Mesenchymal stem cell (in vitro differentiated cells and primary cell): Measurements from ENCODE around the gene JMJD7.

Experiments
- DNase-seq: peaks from one replicate; pipeline ENCODE4 v3.0.0-alpha.2; 2013
- H2AFZ ChIP-seq: one replicate; pipeline ENCODE4 v1.6.1; 2013; ENCODE audit warnings: low read depth, mild to moderate bottlenecking, control low read depth, inconsistent platforms, low read length, moderate library complexity
- H2AK5ac ChIP-seq: 2 replicates; pipeline ENCODE4 v1.6.1; 2013; ENCODE audit warnings: low read length, moderate library complexity, mild to moderate bottlenecking, inconsistent platforms; ENCODE audit not compliant: severe bottlenecking
- H2BK120ac ChIP-seq: one replicate; pipeline ENCODE4 v1.6.1; 2013; ENCODE audit warnings: low read depth, mild to moderate bottlenecking, inconsistent platforms, low read length, moderate library complexity
- H2BK12ac ChIP-seq, 2 experiments: one replicate each; pipeline ENCODE4 v1.6.1; 2013; ENCODE audit warnings: inconsistent platforms in 2 of 2, low read length in 2 of 2, mild to moderate bottlenecking in 2 of 2, moderate library complexity in 2 of 2, control low read depth in 1 of 2
- H2BK15ac ChIP-seq: one replicate; pipeline ENCODE4 v1.6.1; 2013; ENCODE audit warnings: mild to moderate bottlenecking, low read depth, inconsistent platforms; ENCODE audit not compliant: poor library complexity, severe bottlenecking
- H2BK5ac ChIP-seq: 2 replicates; pipeline ENCODE4 v1.6.1; 2013; ENCODE audit warnings: low read depth, mild to moderate bottlenecking, low read length, control low read depth, inconsistent platforms; ENCODE audit not compliant: poor library complexity, severe bottlenecking
- H3K14ac ChIP-seq, 2 experiments: one replicate each; pipeline ENCODE4 v1.6.1; 2013; ENCODE audit warnings: inconsistent platforms in 2 of 2, low read length in 2 of 2, control low read depth in 1 of 2, mild to moderate bottlenecking in 1 of 2, moderate library complexity in 1 of 2
- H3K18ac ChIP-seq, 2 experiments: one replicate each; pipeline ENCODE4 v1.6.1; 2013; ENCODE audit warnings: inconsistent platforms in 2 of 2, low read length in 2 of 2, control low read depth in 1 of 2, low read depth in 1 of 2, mild to moderate bottlenecking in 1 of 2
- H3K23ac ChIP-seq, 2 experiments: one replicate each; pipeline ENCODE4 v1.6.1; 2013; ENCODE audit warnings: inconsistent platforms in 2 of 2, low read length in 2 of 2, mild to moderate bottlenecking in 2 of 2, moderate library complexity in 2 of 2, control low read depth in 1 of 2
- H3K27ac ChIP-seq: 2 replicates; pipeline ENCODE4 v1.5.1; 2013; ENCODE audit warnings: mild to moderate bottlenecking, moderate library complexity, low read length, control low read depth, inconsistent platforms; ENCODE audit not compliant: poor library complexity, severe bottlenecking
- H3K27me3 ChIP-seq, 2 experiments: 2 replicates each; pipeline versions ENCODE4 v1.6.1 to v1.7.0; 2013; ENCODE audit warnings: low read length in 2 of 2, mild to moderate bottlenecking in 2 of 2, moderate library complexity in 2 of 2, control low read depth in 1 of 2, inconsistent platforms in 1 of 2; ENCODE audit not compliant: control insufficient read depth in 1 of 2, insufficient read depth in 1 of 2
- H3K36me3 ChIP-seq, 2 experiments: 2 replicates each; pipeline versions ENCODE4 v1.6.1 to v1.7.0; 2013; ENCODE audit warnings: low read length in 2 of 2, control low read depth in 1 of 2, inconsistent platforms in 1 of 2, low read depth in 1 of 2, mild to moderate bottlenecking in 1 of 2; ENCODE audit not compliant: insufficient read depth in 2 of 2, control insufficient read depth in 1 of 2
- H3K4ac ChIP-seq, 2 experiments: one replicate each; pipeline ENCODE4 v1.6.1; 2013; ENCODE audit warnings: inconsistent platforms in 2 of 2, low read length in 2 of 2, mild to moderate bottlenecking in 2 of 2, moderate library complexity in 2 of 2, control low read depth in 1 of 2, low read depth in 1 of 2
- H3K4me1 ChIP-seq: 2 replicates; pipeline ENCODE4 v1.6.1; 2013; ENCODE audit warnings: low read depth, low read length, control low read depth; ENCODE audit not compliant: control insufficient read depth, insufficient read depth
- H3K4me2 ChIP-seq: 2 replicates; pipeline ENCODE4 v1.6.1; 2013; ENCODE audit warnings: low read length, mild to moderate bottlenecking, inconsistent platforms; ENCODE audit not compliant: poor library complexity, severe bottlenecking
- H3K4me3 ChIP-seq, 2 experiments: 2 replicates each; pipeline versions ENCODE4 v1.5.1 to v1.7.0; 2013; ENCODE audit warnings: low read length in 2 of 2, mild to moderate bottlenecking in 2 of 2, control low read depth in 1 of 2, low read depth in 1 of 2; ENCODE audit not compliant: insufficient read depth in 1 of 2
- H3K79me1 ChIP-seq: replicated peaks from 2 replicates; pipeline ENCODE4 v1.6.1; 2013; ENCODE audit warnings: mild to moderate bottlenecking, control low read depth, low read length, inconsistent platforms; ENCODE audit not compliant: poor library complexity, severe bottlenecking
- H3K9ac ChIP-seq: 2 replicates; pipeline ENCODE4 v1.7.0; 2013; ENCODE audit warnings: mild to moderate bottlenecking, low read length, moderate library complexity
- H3K9me3 ChIP-seq: 2 replicates; pipeline ENCODE4 v1.7.0; 2013; ENCODE audit warnings: mild to moderate bottlenecking, low read length; ENCODE audit not compliant: control insufficient read depth
- H4K8ac ChIP-seq: one replicate; pipeline ENCODE4 v1.6.1; 2013; ENCODE audit warnings: inconsistent platforms, mild to moderate bottlenecking, low read length, moderate library complexity
- H4K91ac ChIP-seq: one replicate; pipeline ENCODE4 v1.6.1; 2013; ENCODE audit warnings: mild to moderate bottlenecking, low read length, inconsistent platforms
- WGBS: methylation state at CpG from one replicate; pipeline ENCODE4 v1.1.7; 2013; ENCODE audit warnings: mixed read lengths; 5-methylcytosine and 5-hydroxymethylcytosine counted together

Gene JMJD7

DNA sequence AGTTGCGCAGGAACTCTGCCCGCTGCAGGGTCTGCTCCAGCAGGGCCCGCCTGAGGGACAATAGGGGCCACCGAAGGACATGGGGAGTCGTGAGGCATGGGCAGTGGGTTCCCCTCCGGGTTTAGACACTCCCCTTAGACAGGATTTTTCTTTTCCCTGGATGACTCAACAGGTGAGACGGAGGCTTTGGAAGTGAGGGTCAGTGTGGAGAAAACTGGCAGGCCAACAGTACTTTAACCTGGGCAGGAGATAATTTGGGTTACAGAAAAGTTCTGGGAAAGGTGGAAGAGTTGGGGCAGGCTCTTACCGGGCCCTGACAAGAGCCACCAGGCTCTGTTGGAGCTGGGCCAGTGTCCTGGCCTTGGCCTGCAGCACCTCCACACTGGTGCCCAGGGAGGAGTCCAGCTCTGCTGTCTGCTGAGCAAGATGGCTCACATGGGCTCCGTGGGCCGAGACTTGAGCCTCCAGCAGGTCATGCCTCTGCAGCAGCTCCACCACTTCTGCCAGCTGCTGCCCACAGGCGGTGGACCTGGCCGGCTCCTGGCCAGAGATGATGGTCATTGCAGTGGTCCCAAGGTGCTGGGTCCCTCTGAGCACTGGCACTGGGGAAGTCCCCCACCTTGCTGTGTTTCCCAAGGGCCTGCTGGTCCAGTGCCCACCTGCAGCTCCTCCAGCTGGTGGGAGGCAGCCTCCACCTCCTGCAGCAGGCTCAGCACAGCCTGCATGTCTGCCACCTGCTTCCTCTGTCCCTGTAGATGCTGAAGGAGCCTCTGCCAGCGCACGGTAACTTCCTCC, 55.0 kb downstream of the JMJD7 start:
- Histone ChIP-seq H4K8ac (no peak overlapping the region), H2BK12ac (no peak overlapping the region), H2BK15ac (no peak overlapping the region), H3K27ac (no peak overlapping the region), H4K91ac (no peak overlapping the region), H3K4me3 (no peak overlapping the region), H3K23ac (no peak overlapping the region), H3K36me3 (peaks cover 0 to 60% of the 10 kb centered on the region in 2 experiments), H2BK120ac (no peak overlapping the region), H3K9ac (no peak overlapping the region), H2BK5ac (no peak overlapping the region), H3K18ac (no peak overlapping the region), H3K4ac (no peak overlapping the region), H3K79me1 (no peaks in the 10 kb centered on the region), H3K9me3 (no peaks in the 10 kb centered on the region), H3K4me2 (peak overlapping the region; percentile 45), H3K4me1 (peaks cover 26% of the 10 kb centered on the region), H2AK5ac (no peak overlapping the region), H3K27me3 (peaks cover 6 to 44% of the 10 kb centered on the region in 2 experiments), H2AFZ (no peak overlapping the region), H3K14ac (no peak overlapping the region)
- WGBS: 68% methylated on average over 14 of the region's 14 CpGs
- DNase-seq: no peak

DNA sequence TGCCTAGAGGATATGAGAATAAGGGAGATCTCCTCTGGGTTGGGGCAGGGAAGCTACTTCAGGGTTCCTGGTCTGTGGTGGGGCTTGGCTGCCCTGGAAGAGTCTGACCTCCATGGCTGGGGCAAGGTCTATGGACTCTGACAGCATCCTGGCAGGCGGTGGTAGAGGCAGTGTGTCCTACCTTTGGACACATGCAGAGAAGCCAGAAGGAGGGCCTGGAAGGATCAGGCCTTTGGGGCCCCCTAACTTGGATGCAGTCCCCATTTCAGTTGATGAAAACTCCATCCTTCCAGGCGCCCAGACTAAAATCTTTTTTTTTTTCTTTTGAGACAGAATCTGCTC, 55.6 kb downstream of the JMJD7 start:
- no peak overlapping the region for H3K4me2 ChIP-seq
- 98% methylated on average over 2 of the region's 2 CpGs for WGBS
- no peak for DNase-seq

DNA sequence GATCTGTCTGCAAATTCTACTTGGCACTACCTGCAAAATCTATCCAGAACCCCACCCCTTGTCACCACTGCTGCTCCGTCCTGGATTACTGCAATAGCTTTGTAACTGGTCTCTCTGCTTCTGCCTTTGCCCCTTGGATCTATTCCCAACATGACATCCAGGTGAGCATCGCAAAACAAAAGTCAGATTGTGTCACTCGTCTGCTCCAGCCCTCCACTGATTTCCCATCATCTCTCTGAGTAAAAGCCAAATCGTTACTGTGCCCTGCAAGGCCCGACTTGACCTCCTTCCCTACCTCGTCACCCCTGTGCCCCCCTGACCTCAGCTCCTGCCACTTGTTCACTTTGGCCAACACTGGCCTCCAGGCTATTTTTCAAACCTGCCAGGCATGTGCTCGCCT, 56.6 kb downstream of the JMJD7 start:
- no peak overlapping the region for H3K4me3 ChIP-seq
- H4K91ac ChIP-seq: no peak overlapping the region
- H2BK15ac ChIP-seq: no peak overlapping the region
- H3K36me3 ChIP-seq: peaks cover 0 to 53% of the 10 kb centered on the region in 2 experiments
- peaks cover 6 to 42% of the 10 kb centered on the region in 2 experiments for H3K27me3 ChIP-seq
- H3K79me1 ChIP-seq: no peaks in the 10 kb centered on the region
- no peak overlapping the region for H3K18ac ChIP-seq
- no peak for DNase-seq
- H3K9ac ChIP-seq: no peak overlapping the region
- no peak overlapping the region for H3K14ac ChIP-seq
- no peak overlapping the region for H3K4ac ChIP-seq
- H2BK120ac ChIP-seq: no peak overlapping the region
- no peak overlapping the region for H2AFZ ChIP-seq
- no peak overlapping the region for H3K23ac ChIP-seq
- no peak overlapping the region for H2AK5ac ChIP-seq
- no peak overlapping the region for H2BK5ac ChIP-seq
- H3K4me2 ChIP-seq: no peak overlapping the region
- no peak overlapping the region for H3K27ac ChIP-seq
- 91% methylated on average over 7 of the region's 7 CpGs for WGBS
- H3K9me3 ChIP-seq: no peaks in the 10 kb centered on the region
- peaks cover 24% of the 10 kb centered on the region for H3K4me1 ChIP-seq
- no peak overlapping the region for H2BK12ac ChIP-seq
- no peak overlapping the region for H4K8ac ChIP-seq

More for the DNA sequence above, 55.6 kb downstream of the JMJD7 start:
- Histone ChIP-seq H2AK5ac (no peak overlapping the region), H3K79me1 (no peaks in the 10 kb centered on the region), H3K14ac (no peak overlapping the region), H4K91ac (no peak overlapping the region), H2BK12ac (no peak overlapping the region), H3K27ac (no peak overlapping the region), H2BK15ac (no peak overlapping the region), H3K4ac (no peak overlapping the region), H3K4me1 (peaks cover 26% of the 10 kb centered on the region), H2AFZ (no peak overlapping the region), H3K4me3 (no peak overlapping the region), H2BK120ac (no peak overlapping the region), H4K8ac (no peak overlapping the region), H2BK5ac (no peak overlapping the region), H3K9ac (no peak overlapping the region), H3K27me3 (peaks cover 6 to 44% of the 10 kb centered on the region in 2 experiments), H3K23ac (no peak overlapping the region), H3K18ac (no peak overlapping the region), H3K9me3 (no peaks in the 10 kb centered on the region), H3K36me3 (peaks cover 0 to 56% of the 10 kb centered on the region in 2 experiments)

DNA sequence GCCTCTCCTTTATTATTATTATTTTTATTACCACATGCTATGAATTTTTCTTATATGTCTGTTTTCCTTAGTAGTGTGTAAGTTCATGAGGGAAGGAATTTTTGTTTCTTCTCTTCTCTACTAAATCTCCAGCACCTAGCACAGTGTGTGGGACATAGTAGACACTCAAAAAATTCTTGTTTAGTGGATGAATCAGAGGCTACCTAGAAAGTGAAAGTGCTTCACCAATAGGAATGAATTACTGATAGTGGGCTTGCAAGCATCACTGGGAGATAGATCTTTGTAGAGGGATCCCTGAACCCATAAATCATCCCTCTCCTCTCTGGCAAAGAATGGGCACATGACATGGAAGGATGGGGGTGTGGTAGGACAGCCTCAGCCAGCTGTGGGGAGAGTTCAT, 57.4 kb downstream of the JMJD7 start:
- no peak overlapping the region for H2AFZ ChIP-seq
- no peak overlapping the region for H3K9ac ChIP-seq
- H3K4ac ChIP-seq: no peak overlapping the region
- H3K4me2 ChIP-seq: no peak overlapping the region
- H3K9me3 ChIP-seq: no peaks in the 10 kb centered on the region
- peaks cover 21% of the 10 kb centered on the region for H3K4me1 ChIP-seq
- H4K91ac ChIP-seq: no peak overlapping the region
- H3K27me3 ChIP-seq: peaks cover 6 to 42% of the 10 kb centered on the region in 2 experiments
- no peak overlapping the region for H2BK12ac ChIP-seq
- no peak overlapping the region for H4K8ac ChIP-seq
- no peak overlapping the region for H2BK15ac ChIP-seq
- no peak overlapping the region for H2BK120ac ChIP-seq
- H3K79me1 ChIP-seq: no peaks in the 10 kb centered on the region
- no peak overlapping the region for H3K14ac ChIP-seq
- no peak overlapping the region for H2AK5ac ChIP-seq
- no peak overlapping the region for H3K4me3 ChIP-seq
- H3K18ac ChIP-seq: no peak overlapping the region
- H3K27ac ChIP-seq: no peak overlapping the region
- DNase-seq: no peak
- H3K23ac ChIP-seq: no peak overlapping the region
- peaks cover 0 to 44% of the 10 kb centered on the region in 2 experiments for H3K36me3 ChIP-seq
- no peak overlapping the region for H2BK5ac ChIP-seq
